ENCODE measurements around the gene C7orf57.

GRCh38 chr7:48052748-48053147 lies 17.4 kb downstream of the C7orf57 start:
- no peak for TF ChIP-seq EZH2 (IDR thresholded peaks at IDR 0.05)
- TF ChIP-seq POLR2AphosphoS5 (IDR thresholded peaks at IDR 0.05; ENCODE audit: borderline replicate concordance, low read depth, low read length), result no peak
- TF ChIP-seq FOXP2 (optimal IDR thresholded peaks at IDR 0.05; ENCODE audit: control extremely low read depth, extremely low read length, insufficient read depth), result no peak
